GM12878 (cell line): ENCODE measurements around the gene CA10. TPM values are rescaled to one million over a fixed set of nuclear protein-coding genes. Genes with fewer than 3 reads are reported as not detected.

Experiments
- ATAC-seq: fragments of 200-7000 bp; cut with Tn5 transposase; 3 replicates; pipeline ENCODE4 v1.9.1; 2020; ENCODE audit warnings: mild to moderate bottlenecking, moderate library complexity
- BruUV-seq: library from RNA; stranded (reverse); fragments of 400-500 nt; replicated peaks from 2 replicates; lab custom pipeline; 2021; lab: Mats Ljungman, UMichigan
- CTCF ChIA-PET: fragments of 300-600 bp; sonication (Branson Sonifier 250); formaldehyde crosslinking; extraction: SDS; loops from one replicate; lab custom pipeline; 2021; ENCODE audit warnings: inconsistent platforms; lab: Yijun Ruan, JAX
- POLR2A ChIA-PET: fragments of 350-600 bp; formaldehyde crosslinking; extraction: SDS; loops from one replicate; lab custom pipeline; 2021; ENCODE audit warnings: inconsistent platforms; lab: Charles Lee
- RAD21 ChIA-PET: fragments of 300-600 bp; sonication (Branson Sonifier 250); formaldehyde crosslinking; loops from one replicate; lab custom pipeline; 2023; ENCODE audit warnings: antibody characterized with exemption; ENCODE audit not compliant: unreplicated experiment; lab: Charles Lee
- SMC1A ChIA-PET: fragments of 300-600 bp; sonication (Branson Sonifier 250); formaldehyde crosslinking; loops from one replicate; lab custom pipeline; 2023; ENCODE audit not compliant: unreplicated experiment, uncharacterized antibody; lab: Charles Lee
- DNase-seq: peaks from one replicate; pipeline ENCODE4 v3.0.0-alpha.2; 2011; ENCODE audit warnings: low read depth, low spot score
- FAIRE-seq: peaks from 3 replicates; lab custom pipeline; 2011; peaks lifted over from hg19 to GRCh38; lab: Jason Lieb, UNC
- H2AFZ ChIP-seq: 2 replicates; pipeline ENCODE4 v1.6.0; 2011; ENCODE audit warnings: low read depth, low read length, control low read depth; ENCODE audit not compliant: control insufficient read depth
- H3K27ac ChIP-seq: 2 replicates; pipeline ENCODE4 v1.5.1; 2011; ENCODE audit warnings: control low read depth; ENCODE audit not compliant: control insufficient read depth, insufficient read depth
- H3K27me3 ChIP-seq, 2 experiments: replicated peaks in 1 of 2; 2 replicates each; pipeline versions ENCODE4 v1.6.0 to v1.6.1; 2011; ENCODE audit warnings: low read length in 1 of 2; ENCODE audit not compliant: control insufficient read depth in 2 of 2, insufficient read depth in 2 of 2
- H3K36me3 ChIP-seq, 2 experiments: 2 replicates each; pipeline ENCODE4 v1.5.1; 2011; ENCODE audit warnings: low read length in 1 of 2; ENCODE audit not compliant: control insufficient read depth in 2 of 2, insufficient read depth in 2 of 2
- H3K4me1 ChIP-seq: 2 replicates; pipeline ENCODE4 v1.6.1; 2011; ENCODE audit warnings: mild to moderate bottlenecking, low read length, moderate library complexity, mixed read lengths; ENCODE audit not compliant: control insufficient read depth, insufficient read depth
- H3K4me2 ChIP-seq: 2 replicates; pipeline ENCODE4 v1.6.0; 2011; ENCODE audit warnings: control low read depth; ENCODE audit not compliant: control insufficient read depth, insufficient read depth
- H3K4me3 ChIP-seq: fragments of 200-600 bp; sonication (generic); 2 replicates; pipeline ENCODE4 v1.5.1; 2016
- H3K79me2 ChIP-seq: 2 replicates; pipeline ENCODE4 v1.6.0; 2011; ENCODE audit warnings: low read length; ENCODE audit not compliant: control insufficient read depth, insufficient read depth
- H3K9ac ChIP-seq: 2 replicates; pipeline ENCODE4 v1.8.0; 2011; ENCODE audit warnings: low read length, control low read depth, mixed read lengths; ENCODE audit not compliant: control insufficient read depth, insufficient read depth
- H3K9me3 ChIP-seq: replicated peaks from 3 replicates; pipeline ENCODE4 v1.5.1; 2011; ENCODE audit warnings: mild to moderate bottlenecking, low read length; ENCODE audit not compliant: control insufficient read depth, insufficient read depth
- H4K20me1 ChIP-seq: 2 replicates; pipeline ENCODE4 v1.6.0; 2011; ENCODE audit not compliant: control insufficient read depth, insufficient read depth
- ETV6 ChIP-seq, 2 experiments: fragments of 450-650 bp in 1 of 2; IDR thresholded peaks in 1 of 2; conservative IDR thresholded peaks in 1 of 2; 2 replicates each; pipeline ENCODE4 v1.6.1; 2014; ENCODE audit warnings: antibody characterized with exemption in 1 of 2, borderline replicate concordance in 1 of 2, low read depth in 1 of 2, mild to moderate bottlenecking in 1 of 2, moderate library complexity in 1 of 2
- LARP7 ChIP-seq: fragments of 450-650 bp; IDR thresholded peaks from 2 replicates; pipeline ENCODE4 v1.6.1; 2017; ENCODE audit warnings: mild to moderate bottlenecking
- MXI1 ChIP-seq: fragments of 150-350 bp; IDR thresholded peaks from 2 replicates; pipeline ENCODE4 v1.6.1; 2011; ENCODE audit warnings: low read depth, mild to moderate bottlenecking, inconsistent platforms, low read length, improper control_type of control experiment
- NR2C1 ChIP-seq: fragments of 450-650 bp; IDR thresholded peaks from 2 replicates; pipeline ENCODE4 v1.6.1; 2017; ENCODE audit warnings: antibody characterized with exemption, mild to moderate bottlenecking, moderate library complexity
- POLR2AphosphoS2 ChIP-seq: IDR thresholded peaks from 2 replicates; pipeline ENCODE4 v1.6.1; 2011; ENCODE audit warnings: low read depth, mild to moderate bottlenecking, low read length, improper control_type of control experiment, moderate library complexity
- RCOR1 ChIP-seq: conservative IDR thresholded peaks from 2 replicates; pipeline ENCODE4 v1.6.1; 2012; ENCODE audit warnings: low read depth, low read length, improper control_type of control experiment
- RFX5 ChIP-seq: IDR thresholded peaks from 2 replicates; pipeline ENCODE4 v1.6.1; 2011; ENCODE audit warnings: low read depth, low read length, improper control_type of control experiment
- ZBED1 ChIP-seq: IDR thresholded peaks from 2 replicates; pipeline ENCODE4 v1.6.1; 2016; ENCODE audit warnings: borderline replicate concordance
- WGBS: methylation state at CpG from one replicate; pipeline ENCODE4 v1.1.6; 2016; ENCODE audit warnings: low lambda C conversion rate; ENCODE audit not compliant: insufficient replicate concordance, insufficient coverage; ENCODE audit errors: missing lambda C conversion rate; 5-methylcytosine and 5-hydroxymethylcytosine counted together
- in situ Hi-C: fragments of 300-500 bp; cut with MboI; formaldehyde crosslinking; loops from 9 replicates; pipeline ENCODE4 v1.14.3; 2018; ENCODE audit warnings: mixed read lengths
- intact Hi-C: fragments of 100-400 bp; cut with micrococcal nuclease; formaldehyde crosslinking; loops from one replicate; pipeline ENCODE4 v1.14.2; 2022; ENCODE audit not compliant: unreplicated experiment
- polyA plus RNA-seq, 11 experiments: library from polyadenylated mRNA; depleted of rRNA in 4 of 11; unstranded in 6 of 11; stranded (reverse) in 5 of 11; fragments of >200 nt; fragmentation: Nextera tagmentation in 4 of 11; fragmentation: Illumina TruSeq in 1 of 11; extraction: Ambion mirVana in 4 of 11; extraction: Trizol in 1 of 11; gene quantifications; 1 replicate in 1 of 11; 2 replicates in 10 of 11; pipeline versions ENCODE4 v1.2.1 to v1.2.3, GENCODE V29; 2011 to 2016; ENCODE audit warnings: inconsistent platforms in 2 of 11, missing spikeins in 2 of 11, low read depth in 1 of 11
- total RNA-seq, 4 experiments: library from RNA; depleted of rRNA in 3 of 4; stranded (reverse); fragments of >200 nt in 3 of 4; fragmentation: Illumina TruSeq in 1 of 4; extraction: Trizol in 1 of 4; gene quantifications; 2 replicates each; pipeline versions ENCODE4 v1.2.1 to v1.2.3, GENCODE V29; 2013 to 2021
- TF ChIP-seq, protein P1 (sequence below): IDR thresholded peaks from 2 replicates; pipeline ENCODE4 v1.6.1; 2012; ENCODE audit warnings: mild to moderate bottlenecking, low read depth, low read length
- TF ChIP-seq, protein P2 (sequence below): fragments of 450-650 bp; formaldehyde crosslinking; IDR thresholded peaks from 2 replicates; pipeline ENCODE4 v1.5.0; 2022; ENCODE audit warnings: mild to moderate bottlenecking, missing genetic modification characterization

Gene CA10
- total and polyA plus RNA-seq, 10 of the 15 experiments (the other 5 are each of a cell fraction or from before 2014, with no cell fraction given) = not detected

DNA sequence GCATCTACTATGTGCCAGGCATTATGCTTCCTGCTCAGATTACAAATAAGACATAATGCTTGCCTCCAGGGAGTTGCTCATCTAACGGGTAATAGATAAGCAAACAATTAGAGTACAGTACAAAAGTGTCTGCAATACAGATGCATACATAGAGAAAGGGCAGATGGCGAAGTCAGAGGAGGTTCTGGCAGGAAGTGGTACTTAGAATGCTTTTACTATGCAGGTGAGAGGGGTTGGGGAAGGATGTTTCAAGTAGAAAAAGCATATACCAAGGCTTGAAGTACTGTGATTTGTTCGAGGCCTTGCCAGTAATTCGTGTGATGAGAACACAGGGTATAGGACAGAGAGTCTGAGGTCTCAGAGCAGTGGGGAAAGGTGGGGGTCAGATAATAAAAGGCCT lies 548.4 kb downstream of the CA10 start:
- no peak for ATAC-seq
- POLR2A ChIA-PET = no interaction called here
- BruUV-seq = no TSS peak
- no peaks in the 10 kb centered on the region for H3K9me3 ChIP-seq
- no peaks in the 10 kb centered on the region for H3K4me1 ChIP-seq
- H3K4me2 ChIP-seq = no peak overlapping the region
- no peak overlapping the region for H2AFZ ChIP-seq
- TF ChIP-seq MXI1 = no peak
- no peak for TF ChIP-seq RCOR1
- TF ChIP-seq RFX5 = no peak
- no peak for TF ChIP-seq NR2C1
- TF ChIP-seq, all 136 proteins: peak for 0
- Histone ChIP-seq H3K27ac (no peak overlapping the region), H3K4me3 (no peak overlapping the region), H4K20me1 (no peaks in the 10 kb centered on the region), H3K9ac (no peak overlapping the region), H3K27me3 (no peaks in the 10 kb centered on the region), H3K36me3 (no peaks in the 10 kb centered on the region), H3K79me2 (no peaks in the 10 kb centered on the region)
- ChIA-PET SMC1A (no interaction called here), CTCF (no interaction called here), RAD21 (no interaction called here)
- intact Hi-C loops (no loop called here), in situ Hi-C loops (no loop called here)
- DNase-seq (no peak), FAIRE-seq (no peak)
- WGBS = 8% methylated on average over 4 of the region's 4 CpGs

DNA sequence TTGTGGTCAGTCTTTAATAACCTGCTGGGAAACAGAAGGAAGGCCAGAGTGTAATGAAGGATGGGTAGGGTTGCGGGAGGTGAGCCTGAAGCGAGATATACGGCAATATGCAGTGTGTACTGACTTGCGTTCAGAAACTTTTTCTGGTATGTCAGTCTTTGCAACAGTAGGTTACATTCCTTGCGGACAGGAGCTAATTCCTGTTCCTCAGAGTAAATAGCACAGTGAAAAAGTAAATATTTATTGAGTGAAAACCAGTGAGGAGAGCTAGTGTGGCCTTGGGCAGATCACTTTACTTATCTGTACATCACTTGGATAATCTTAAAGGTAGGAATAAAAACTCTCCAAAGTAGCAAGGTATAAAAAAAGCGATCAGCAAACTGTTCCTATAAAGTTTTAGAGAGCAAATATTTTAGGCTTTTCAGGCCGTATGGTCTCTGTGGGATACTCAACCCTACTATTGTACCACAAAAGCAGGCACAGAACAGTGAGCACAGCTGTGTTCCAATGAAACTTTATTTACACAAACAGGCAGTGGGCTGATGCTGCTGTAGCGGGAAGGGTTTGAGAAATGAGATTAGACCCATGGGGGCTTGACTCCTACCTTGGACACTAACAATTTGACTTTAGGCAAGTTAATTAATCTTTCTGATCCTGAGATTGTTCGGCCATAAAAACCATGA lies 550.1 kb downstream of the CA10 start:
- no peaks in the 10 kb centered on the region for H3K79me2 ChIP-seq
- CTCF ChIA-PET = no interaction called here
- no peak overlapping the region for H3K27ac ChIP-seq
- no peaks in the 10 kb centered on the region for H4K20me1 ChIP-seq
- RAD21 ChIA-PET = no interaction called here
- no peaks in the 10 kb centered on the region for H3K4me1 ChIP-seq
- H3K36me3 ChIP-seq = no peaks in the 10 kb centered on the region
- H3K4me3 ChIP-seq = no peak overlapping the region
- SMC1A ChIA-PET = no interaction called here
- DNase-seq = no peak
- intact Hi-C loops (no loop called here), in situ Hi-C loops (no loop called here)
- H3K27me3 ChIP-seq = no peaks in the 10 kb centered on the region; a peak in 1 of 4 replicates
- H3K9me3 ChIP-seq = no peaks in the 10 kb centered on the region
- H3K9ac ChIP-seq = no peak overlapping the region
- H2AFZ ChIP-seq = no peak overlapping the region
- WGBS = 34% methylated on average over 9 of the region's 9 CpGs
- FAIRE-seq = no peak
- no TSS peak for BruUV-seq
- no peak for ATAC-seq
- H3K4me2 ChIP-seq = no peak overlapping the region
- POLR2A ChIA-PET = no interaction called here
- no peak for TF ChIP-seq POLR2AphosphoS2
- TF ChIP-seq ZBED1 = no peak
- no peak for TF ChIP-seq LARP7
- TF ChIP-seq, protein P1, sequence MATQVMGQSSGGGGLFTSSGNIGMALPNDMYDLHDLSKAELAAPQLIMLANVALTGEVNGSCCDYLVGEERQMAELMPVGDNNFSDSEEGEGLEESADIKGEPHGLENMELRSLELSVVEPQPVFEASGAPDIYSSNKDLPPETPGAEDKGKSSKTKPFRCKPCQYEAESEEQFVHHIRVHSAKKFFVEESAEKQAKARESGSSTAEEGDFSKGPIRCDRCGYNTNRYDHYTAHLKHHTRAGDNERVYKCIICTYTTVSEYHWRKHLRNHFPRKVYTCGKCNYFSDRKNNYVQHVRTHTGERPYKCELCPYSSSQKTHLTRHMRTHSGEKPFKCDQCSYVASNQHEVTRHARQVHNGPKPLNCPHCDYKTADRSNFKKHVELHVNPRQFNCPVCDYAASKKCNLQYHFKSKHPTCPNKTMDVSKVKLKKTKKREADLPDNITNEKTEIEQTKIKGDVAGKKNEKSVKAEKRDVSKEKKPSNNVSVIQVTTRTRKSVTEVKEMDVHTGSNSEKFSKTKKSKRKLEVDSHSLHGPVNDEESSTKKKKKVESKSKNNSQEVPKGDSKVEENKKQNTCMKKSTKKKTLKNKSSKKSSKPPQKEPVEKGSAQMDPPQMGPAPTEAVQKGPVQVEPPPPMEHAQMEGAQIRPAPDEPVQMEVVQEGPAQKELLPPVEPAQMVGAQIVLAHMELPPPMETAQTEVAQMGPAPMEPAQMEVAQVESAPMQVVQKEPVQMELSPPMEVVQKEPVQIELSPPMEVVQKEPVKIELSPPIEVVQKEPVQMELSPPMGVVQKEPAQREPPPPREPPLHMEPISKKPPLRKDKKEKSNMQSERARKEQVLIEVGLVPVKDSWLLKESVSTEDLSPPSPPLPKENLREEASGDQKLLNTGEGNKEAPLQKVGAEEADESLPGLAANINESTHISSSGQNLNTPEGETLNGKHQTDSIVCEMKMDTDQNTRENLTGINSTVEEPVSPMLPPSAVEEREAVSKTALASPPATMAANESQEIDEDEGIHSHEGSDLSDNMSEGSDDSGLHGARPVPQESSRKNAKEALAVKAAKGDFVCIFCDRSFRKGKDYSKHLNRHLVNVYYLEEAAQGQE = no peak
- TF ChIP-seq, protein P2, sequence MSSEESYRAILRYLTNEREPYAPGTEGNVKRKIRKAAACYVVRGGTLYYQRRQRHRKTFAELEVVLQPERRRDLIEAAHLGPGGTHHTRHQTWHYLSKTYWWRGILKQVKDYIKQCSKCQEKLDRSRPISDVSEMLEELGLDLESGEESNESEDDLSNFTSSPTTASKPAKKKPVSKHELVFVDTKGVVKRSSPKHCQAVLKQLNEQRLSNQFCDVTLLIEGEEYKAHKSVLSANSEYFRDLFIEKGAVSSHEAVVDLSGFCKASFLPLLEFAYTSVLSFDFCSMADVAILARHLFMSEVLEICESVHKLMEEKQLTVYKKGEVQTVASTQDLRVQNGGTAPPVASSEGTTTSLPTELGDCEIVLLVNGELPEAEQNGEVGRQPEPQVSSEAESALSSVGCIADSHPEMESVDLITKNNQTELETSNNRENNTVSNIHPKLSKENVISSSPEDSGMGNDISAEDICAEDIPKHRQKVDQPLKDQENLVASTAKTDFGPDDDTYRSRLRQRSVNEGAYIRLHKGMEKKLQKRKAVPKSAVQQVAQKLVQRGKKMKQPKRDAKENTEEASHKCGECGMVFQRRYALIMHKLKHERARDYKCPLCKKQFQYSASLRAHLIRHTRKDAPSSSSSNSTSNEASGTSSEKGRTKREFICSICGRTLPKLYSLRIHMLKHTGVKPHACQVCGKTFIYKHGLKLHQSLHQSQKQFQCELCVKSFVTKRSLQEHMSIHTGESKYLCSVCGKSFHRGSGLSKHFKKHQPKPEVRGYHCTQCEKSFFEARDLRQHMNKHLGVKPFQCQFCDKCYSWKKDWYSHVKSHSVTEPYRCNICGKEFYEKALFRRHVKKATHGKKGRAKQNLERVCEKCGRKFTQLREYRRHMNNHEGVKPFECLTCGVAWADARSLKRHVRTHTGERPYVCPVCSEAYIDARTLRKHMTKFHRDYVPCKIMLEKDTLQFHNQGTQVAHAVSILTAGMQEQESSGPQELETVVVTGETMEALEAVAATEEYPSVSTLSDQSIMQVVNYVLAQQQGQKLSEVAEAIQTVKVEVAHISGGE (CRISPR knock-in tag) = no peak
- TF ChIP-seq ETV6 (conservative IDR thresholded peaks at IDR 0.05 in 1 of 2, IDR thresholded peaks at IDR 0.05 in 1 of 2; ENCODE audit: borderline replicate concordance in 1 of 2, low read depth in 1 of 2) = no peak
